Measurements from ENCODE around the gene SEZ6L.

DNA sequence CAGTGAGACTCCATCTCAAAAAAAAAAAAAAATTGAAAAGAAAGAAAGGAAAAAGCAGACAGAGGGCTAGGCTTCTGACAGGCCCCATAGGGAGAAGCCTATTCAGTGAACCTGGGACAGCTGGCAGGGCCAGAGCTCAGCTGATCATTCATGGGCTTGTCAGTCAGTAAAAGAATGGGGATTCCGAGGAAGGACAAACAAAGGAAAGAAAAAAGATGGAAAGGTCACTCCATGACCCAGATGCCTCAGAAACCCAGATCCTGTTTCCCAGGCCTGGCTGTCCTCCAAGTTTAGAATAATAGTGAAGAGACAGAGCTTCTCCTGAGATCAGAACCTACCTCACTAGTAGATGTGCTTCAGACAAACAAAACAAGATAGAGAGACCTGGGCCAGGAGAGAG lies 225.5 kb downstream of the SEZ6L start:
- TF ChIP-seq, protein P1, sequence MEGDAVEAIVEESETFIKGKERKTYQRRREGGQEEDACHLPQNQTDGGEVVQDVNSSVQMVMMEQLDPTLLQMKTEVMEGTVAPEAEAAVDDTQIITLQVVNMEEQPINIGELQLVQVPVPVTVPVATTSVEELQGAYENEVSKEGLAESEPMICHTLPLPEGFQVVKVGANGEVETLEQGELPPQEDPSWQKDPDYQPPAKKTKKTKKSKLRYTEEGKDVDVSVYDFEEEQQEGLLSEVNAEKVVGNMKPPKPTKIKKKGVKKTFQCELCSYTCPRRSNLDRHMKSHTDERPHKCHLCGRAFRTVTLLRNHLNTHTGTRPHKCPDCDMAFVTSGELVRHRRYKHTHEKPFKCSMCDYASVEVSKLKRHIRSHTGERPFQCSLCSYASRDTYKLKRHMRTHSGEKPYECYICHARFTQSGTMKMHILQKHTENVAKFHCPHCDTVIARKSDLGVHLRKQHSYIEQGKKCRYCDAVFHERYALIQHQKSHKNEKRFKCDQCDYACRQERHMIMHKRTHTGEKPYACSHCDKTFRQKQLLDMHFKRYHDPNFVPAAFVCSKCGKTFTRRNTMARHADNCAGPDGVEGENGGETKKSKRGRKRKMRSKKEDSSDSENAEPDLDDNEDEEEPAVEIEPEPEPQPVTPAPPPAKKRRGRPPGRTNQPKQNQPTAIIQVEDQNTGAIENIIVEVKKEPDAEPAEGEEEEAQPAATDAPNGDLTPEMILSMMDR (IDR thresholded peaks at IDR 0.05), result no peak
- TF ChIP-seq EP300 (IDR thresholded peaks at IDR 0.05), result no peak

Data from ovary (tissue), 3 donors.